OCI-LY3 (cell line): ENCODE results near the gene PLEKHB2.
"Not testable (repeated sequence)": the region's sequence is repeated elsewhere in the genome, so short reads cannot be mapped to it uniquely, and the experiment has no call there.

Source experiments
- H2AFZ ChIP-seq: fragments of 200-600, 300-600 bp; shearing (Covaris generic); 2 replicates; pipeline ENCODE4 v1.6.0; 2014; ENCODE audit warnings: antibody characterized with exemption, low read depth, low read length
- H3K27ac ChIP-seq: fragments of 200-600, 300-600 bp; sonication (generic); 2 replicates; pipeline ENCODE4 v1.5.1; 2014; ENCODE audit warnings: mild to moderate bottlenecking, low read length, moderate library complexity, mixed read lengths
- H3K27me3 ChIP-seq: fragments of 200-600, 300-600 bp; sonication (generic); 2 replicates; pipeline ENCODE4 v1.6.1; 2014; ENCODE audit warnings: low read depth, low read length, mixed read lengths
- H3K36me3 ChIP-seq: fragments of 200-600, 300-600 bp; sonication (generic); replicated peaks from 2 replicates; pipeline ENCODE3; 2014; ENCODE audit warnings: low read depth, low read length, mixed read lengths
- H3K4me1 ChIP-seq: fragments of 300-600, 200-600 bp; sonication (generic); 2 replicates; pipeline ENCODE4 v1.6.1; 2014; ENCODE audit warnings: low read length, mixed read lengths
- H3K4me2 ChIP-seq: fragments of 200-600, 300-600 bp; sonication (generic); 2 replicates; pipeline ENCODE4 v1.6.1; 2014; ENCODE audit warnings: low read length, mixed read lengths
- H3K4me3 ChIP-seq: fragments of 300-600, 200-600 bp; sonication (generic); 2 replicates; pipeline ENCODE4 v1.5.1; 2014; ENCODE audit warnings: antibody characterized with exemption, mild to moderate bottlenecking, low read length, moderate library complexity
- H3K79me2 ChIP-seq: fragments of 300-600, 200-600 bp; shearing (Covaris generic); 2 replicates; pipeline ENCODE4 v1.6.1; 2014; ENCODE audit warnings: mild to moderate bottlenecking, low read length, mixed read lengths
- H3K9ac ChIP-seq: fragments of 300-600, 200-600 bp; shearing (Covaris generic); 2 replicates; pipeline ENCODE4 v1.6.0; 2014; ENCODE audit warnings: mild to moderate bottlenecking, low read length, moderate library complexity
- H3K9me3 ChIP-seq: fragments of 200-600, 300-600 bp; shearing (Covaris generic); 2 replicates; pipeline ENCODE4 v1.6.1; 2014; ENCODE audit warnings: low read length, mixed read lengths; ENCODE audit not compliant: insufficient read depth
- H4K20me1 ChIP-seq: fragments of 200-600, 300-600 bp; sonication (generic); 2 replicates; pipeline ENCODE4 v1.6.1; 2016; ENCODE audit warnings: low read length, mixed read lengths; ENCODE audit not compliant: insufficient read depth
- CTCF ChIP-seq: fragments of 200-600, 300-600 bp; sonication (generic); IDR thresholded peaks from 2 replicates; pipeline ENCODE4 v1.5.1; 2014; ENCODE audit warnings: antibody characterized with exemption, low read length, low read depth
- EZH2phosphoT487 ChIP-seq: fragments of 200-600 bp; shearing (Covaris generic); IDR thresholded peaks from 2 replicates; pipeline ENCODE4 v1.6.1; 2018; ENCODE audit warnings: antibody characterized with exemption, mixed run types, low read depth

Gene PLEKHB2

GRCh38 chr2:131077966-131078365, 27.2 kb upstream of the PLEKHB2 start:
- no peak overlapping the region for H3K9ac ChIP-seq
- H2AFZ ChIP-seq: no peak overlapping the region
- H3K27me3 ChIP-seq: no peaks in the 10 kb centered on the region
- H3K36me3 ChIP-seq: peaks cover 63% of the 10 kb centered on the region
- no peak for TF ChIP-seq EZH2phosphoT487
- TF ChIP-seq CTCF: no peak
- peaks cover 90% of the 10 kb centered on the region for H3K79me2 ChIP-seq
- no peaks in the 10 kb centered on the region for H3K9me3 ChIP-seq
- no peak overlapping the region for H3K4me2 ChIP-seq
- no peaks in the 10 kb centered on the region for H3K4me1 ChIP-seq
- no peak overlapping the region for H3K27ac ChIP-seq
- H4K20me1 ChIP-seq: peaks cover 47% of the 10 kb centered on the region
- no peak overlapping the region for H3K4me3 ChIP-seq

- H3K9ac ChIP-seq, H3K4me2 ChIP-seq, H3K27ac ChIP-seq, H3K4me1 ChIP-seq, H2AFZ ChIP-seq, H3K9me3 ChIP-seq, H3K4me3 ChIP-seq, H3K27me3 ChIP-seq: not testable (repeated sequence)
- Histone ChIP-seq H3K36me3 (peaks cover 63% of the 10 kb centered on the region), H3K79me2 (peaks cover 90% of the 10 kb centered on the region), H4K20me1 (peaks cover 43% of the 10 kb centered on the region)
Measured at GRCh38 chr2:131079931-131080330, 25.2 kb upstream of the PLEKHB2 start.

- H3K4me1 ChIP-seq: no peaks in the 10 kb centered on the region
- no peak for TF ChIP-seq CTCF
- no peak for TF ChIP-seq EZH2phosphoT487
- no peaks in the 10 kb centered on the region for H3K27me3 ChIP-seq
- peaks cover 55% of the 10 kb centered on the region for H4K20me1 ChIP-seq
- no peak overlapping the region for H3K9ac ChIP-seq
- H3K79me2 ChIP-seq: peaks cover 90% of the 10 kb centered on the region
- no peak overlapping the region for H3K27ac ChIP-seq
- no peak overlapping the region for H3K4me3 ChIP-seq
- H2AFZ ChIP-seq: no peak overlapping the region
- peaks cover 70% of the 10 kb centered on the region for H3K36me3 ChIP-seq
- H3K4me2 ChIP-seq: no peak overlapping the region
- H3K9me3 ChIP-seq: no peaks in the 10 kb centered on the region
Measured at GRCh38 chr2:131081190-131081589, 23.9 kb upstream of the PLEKHB2 start.

GRCh38 chr2:131085646-131086045, 19.5 kb upstream of the PLEKHB2 start:
- H4K20me1 ChIP-seq: peaks cover 57% of the 10 kb centered on the region
- peaks cover 98% of the 10 kb centered on the region for H3K79me2 ChIP-seq
- no peak overlapping the region for H3K4me2 ChIP-seq
- no peaks in the 10 kb centered on the region for H3K27me3 ChIP-seq
- no peaks in the 10 kb centered on the region for H3K4me1 ChIP-seq
- H3K9ac ChIP-seq: no peak overlapping the region
- H3K27ac ChIP-seq: no peak overlapping the region
- H3K9me3 ChIP-seq: no peaks in the 10 kb centered on the region
- TF ChIP-seq CTCF (no peak), EZH2phosphoT487 (no peak)
- no peak overlapping the region for H3K4me3 ChIP-seq
- peaks cover 67% of the 10 kb centered on the region for H3K36me3 ChIP-seq
- no peak overlapping the region for H2AFZ ChIP-seq
